HG03196 (cell line): Measurements from ENCODE around the gene RANBP3L.
A peak's percentile ranks its signal among the peaks of the same experiment; 100 is the strongest.

Experiments used
- ATAC-seq: cut with Tn5 transposase; IDR thresholded peaks from one replicate; pipeline ENCODE4 v1.9.1; 2021; ENCODE audit not compliant: unreplicated experiment

The RANBP3L gene

GRCh38 chr5:36246036-36246800, 55.5 kb downstream of the RANBP3L start:
- no peak for ATAC-seq

- ATAC-seq: no peak
These were observed 57.6 kb downstream of the RANBP3L start for GRCh38 chr5:36244076-36244475.

GRCh38 chr5:36243653-36244052, 58.0 kb downstream of the RANBP3L start:
- no peak for ATAC-seq

GRCh38 chr5:36242534-36243485, 58.9 kb downstream of the RANBP3L start:
- ATAC-seq: no peak

- ATAC-seq: peak; percentile 92
These were observed 59.8 kb downstream of the RANBP3L start, which contains the start of gene NADK2 for GRCh38 chr5:36241631-36242533. NADK2 (minus strand) TSS chr5:36241925; CDS start chr5:36241798, 127 bp downstream.

GRCh38 chr5:36240779-36241630, 60.7 kb downstream of the RANBP3L start:
- ATAC-seq: peak; percentile 24

GRCh38 chr5:36239370-36240293, 62.1 kb downstream of the RANBP3L start:
- no peak for ATAC-seq

- ATAC-seq: no peak
These were observed 63.0 kb downstream of the RANBP3L start for GRCh38 chr5:36238502-36239295.

GRCh38 chr5:36237751-36238150, 64.0 kb downstream of the RANBP3L start:
- no peak for ATAC-seq

GRCh38 chr5:36236801-36237200, 64.9 kb downstream of the RANBP3L start:
- no peak for ATAC-seq

- ATAC-seq: no peak
These were observed 69.2 kb downstream of the RANBP3L start for GRCh38 chr5:36232533-36232932.

- ATAC-seq: no peak
These were observed 71.4 kb downstream of the RANBP3L start for GRCh38 chr5:36230151-36230790.

GRCh38 chr5:36228505-36228904, 73.2 kb downstream of the RANBP3L start:
- no peak for ATAC-seq

- ATAC-seq: no peak
These were observed 74.7 kb downstream of the RANBP3L start for GRCh38 chr5:36227046-36227445.

GRCh38 chr5:36222620-36223019, 79.1 kb downstream of the RANBP3L start:
- ATAC-seq: no peak

GRCh38 chr5:36217988-36218387, 83.7 kb downstream of the RANBP3L start:
- no peak for ATAC-seq

GRCh38 chr5:36217567-36217966, 84.1 kb downstream of the RANBP3L start:
- ATAC-seq: no peak

GRCh38 chr5:36215910-36216309, 85.8 kb downstream of the RANBP3L start:
- no peak for ATAC-seq
